H1 (cell line): ENCODE results near the gene TM7SF3. TPM values are rescaled to one million over a fixed set of nuclear protein-coding genes. Genes with fewer than 3 reads are reported as not detected.

ENCODE experiments used
- CTCF ChIA-PET: fragments of 300-600 bp; sonication (Branson Sonifier 250); formaldehyde crosslinking; loops from one replicate; lab custom pipeline; 2021; ENCODE audit not compliant: partially characterized antibody; lab: Charles Lee
- POLR2A ChIA-PET: fragments of 300-600 bp; sonication (Branson Sonifier 250); formaldehyde crosslinking; loops from one replicate; lab custom pipeline; 2021; ENCODE audit warnings: inconsistent platforms; ENCODE audit not compliant: partially characterized antibody; lab: Charles Lee
- DNase-seq, 2 experiments: peaks; one replicate each; pipeline versions ENCODE4 v3.0.0 to v3.0.0-alpha.2; 2010 to 2022; ENCODE audit warnings: low spot score in 2 of 2, low read depth in 1 of 2, mixed read lengths in 1 of 2
- FAIRE-seq: peaks from 2 replicates; lab custom pipeline; 2011; peaks lifted over from hg19 to GRCh38; lab: Jason Lieb, UNC
- H2AFZ ChIP-seq: 2 replicates; pipeline ENCODE4 v1.8.1; 2012; ENCODE audit warnings: low read length, inconsistent platforms
- H2AK5ac ChIP-seq: 2 replicates; pipeline ENCODE4 v1.6.1; 2013; ENCODE audit warnings: low read depth, low read length
- H2BK120ac ChIP-seq: replicated peaks from 2 replicates; pipeline ENCODE3; 2013; ENCODE audit warnings: low read depth, low read length, inconsistent platforms
- H2BK12ac ChIP-seq: 2 replicates; pipeline ENCODE4 v1.6.1; 2013; ENCODE audit warnings: low read depth, low read length
- H2BK15ac ChIP-seq: 2 replicates; pipeline ENCODE4 v1.6.1; 2013; ENCODE audit warnings: low read length
- H2BK20ac ChIP-seq: 2 replicates; pipeline ENCODE4 v1.6.1; 2013; ENCODE audit warnings: low read length
- H2BK5ac ChIP-seq: 2 replicates; pipeline ENCODE4 v1.6.1; 2013; ENCODE audit warnings: low read depth, low read length
- H3K14ac ChIP-seq: 2 replicates; pipeline ENCODE4 v1.6.1; 2013; ENCODE audit warnings: inconsistent platforms; ENCODE audit not compliant: insufficient read length
- H3K18ac ChIP-seq: 2 replicates; pipeline ENCODE4 v1.6.1; 2013; ENCODE audit warnings: low read length; ENCODE audit errors: extremely low read depth
- H3K23ac ChIP-seq: 2 replicates; pipeline ENCODE4 v1.6.1; 2013; ENCODE audit warnings: inconsistent platforms; ENCODE audit not compliant: insufficient read length
- H3K23me2 ChIP-seq: 2 replicates; pipeline ENCODE4 v1.6.1; 2013; ENCODE audit warnings: low read depth, low read length
- H3K27ac ChIP-seq: 2 replicates; pipeline ENCODE4 v1.6.1; 2011; ENCODE audit warnings: low read depth, low read length, inconsistent platforms
- H3K27me3 ChIP-seq, 4 experiments: replicated peaks in 1 of 4; 1 replicate in 1 of 4; 2 replicates in 3 of 4; pipeline versions ENCODE4 v1.6.1 to v1.8.1; 2011 to 2013; ENCODE audit warnings: low read length in 3 of 4, mild to moderate bottlenecking in 3 of 4, inconsistent platforms in 2 of 4, mixed read lengths in 2 of 4, moderate library complexity in 1 of 4; ENCODE audit not compliant: control insufficient read depth in 3 of 4, insufficient read depth in 3 of 4; ENCODE audit errors: extremely low read depth in 1 of 4
- H3K36me3 ChIP-seq, 4 experiments: 2 replicates each; pipeline versions ENCODE4 v1.6.1 to v1.8.1; 2011 to 2013; ENCODE audit warnings: mild to moderate bottlenecking in 4 of 4, low read length in 3 of 4, moderate library complexity in 2 of 4, control low read depth in 1 of 4, inconsistent platforms in 1 of 4; ENCODE audit not compliant: insufficient read depth in 4 of 4, control insufficient read depth in 2 of 4
- H3K4ac ChIP-seq: replicated peaks from 2 replicates; pipeline ENCODE3; 2013; ENCODE audit warnings: low read length, low read depth, mixed read lengths, inconsistent platforms; ENCODE audit not compliant: insufficient read length
- H3K4me1 ChIP-seq, 4 experiments: replicated peaks in 1 of 4; 1 replicate in 1 of 4; 2 replicates in 3 of 4; pipeline versions ENCODE4 v1.6.1 to v1.8.1; 2011 to 2013; ENCODE audit warnings: low read length in 3 of 4, inconsistent platforms in 2 of 4, mixed read lengths in 1 of 4; ENCODE audit not compliant: insufficient read depth in 4 of 4, control insufficient read depth in 3 of 4
- H3K4me2 ChIP-seq, 2 experiments: 2 replicates each; pipeline versions ENCODE4 v1.6.1 to v1.8.1; 2011 to 2013; ENCODE audit warnings: low read depth in 2 of 2, low read length in 2 of 2, control low read depth in 1 of 2, inconsistent platforms in 1 of 2, mild to moderate bottlenecking in 1 of 2; ENCODE audit not compliant: insufficient read depth in 1 of 2
- H3K4me3 ChIP-seq, 4 experiments: fragments of 200-600, 300-600 bp in 1 of 4; sonication (generic), shearing (Covaris generic), sonication (Bioruptor Twin) in 1 of 4; 2 replicates each; pipeline versions ENCODE4 v1.5.1 to v1.8.1; 2011 to 2016; ENCODE audit warnings: low read length in 4 of 4, low read depth in 3 of 4, control low read depth in 2 of 4, inconsistent platforms in 2 of 4, mild to moderate bottlenecking in 2 of 4, mixed read lengths in 1 of 4, moderate library complexity in 1 of 4; ENCODE audit not compliant: insufficient read depth in 2 of 4; ENCODE audit errors: extremely low read depth in 1 of 4
- H3K56ac ChIP-seq: replicated peaks from 2 replicates; pipeline ENCODE3; 2013; ENCODE audit warnings: low read depth, mild to moderate bottlenecking, mixed read lengths, low read length, inconsistent platforms; ENCODE audit not compliant: insufficient read length
- H3K79me1 ChIP-seq: 2 replicates; pipeline ENCODE4 v1.6.1; 2013; ENCODE audit warnings: low read depth, low read length, control low read depth
- H3K79me2 ChIP-seq, 2 experiments: 2 replicates each; pipeline versions ENCODE4 v1.6.1 to v1.8.1; 2012 to 2013; ENCODE audit warnings: low read length in 2 of 2, mild to moderate bottlenecking in 2 of 2, inconsistent platforms in 1 of 2; ENCODE audit not compliant: insufficient read depth in 2 of 2, control insufficient read depth in 1 of 2
- H3K9ac ChIP-seq, 4 experiments: replicated peaks in 1 of 4; 1 replicate in 1 of 4; 2 replicates in 3 of 4; pipeline versions ENCODE4 v1.6.1 to v1.8.1; 2011 to 2013; ENCODE audit warnings: low read depth in 3 of 4, low read length in 3 of 4, control low read depth in 2 of 4, mild to moderate bottlenecking in 2 of 4, moderate library complexity in 2 of 4, inconsistent platforms in 1 of 4; ENCODE audit errors: extremely low read depth in 1 of 4
- H3K9me3 ChIP-seq, 2 experiments: 2 replicates each; pipeline versions ENCODE4 v1.6.1 to v1.8.1; 2012 to 2013; ENCODE audit warnings: mild to moderate bottlenecking in 2 of 2, moderate library complexity in 2 of 2, control low read depth in 1 of 2, inconsistent platforms in 1 of 2, low read depth in 1 of 2, low read length in 1 of 2, mixed read lengths in 1 of 2; ENCODE audit not compliant: insufficient read depth in 2 of 2
- H4K20me1 ChIP-seq, 2 experiments: replicated peaks in 1 of 2; 2 replicates each; pipeline versions ENCODE3 to v1.8.1; 2011 to 2013; ENCODE audit warnings: inconsistent platforms in 2 of 2, low read length in 2 of 2, mild to moderate bottlenecking in 1 of 2; ENCODE audit not compliant: insufficient read depth in 2 of 2, control insufficient read depth in 1 of 2
- H4K5ac ChIP-seq: 2 replicates; pipeline ENCODE4 v1.6.1; 2013; ENCODE audit warnings: low read length, low read depth, mixed read lengths, inconsistent platforms; ENCODE audit not compliant: insufficient read length
- H4K8ac ChIP-seq: 2 replicates; pipeline ENCODE4 v1.8.0; 2013; ENCODE audit warnings: mild to moderate bottlenecking, moderate library complexity, low read length, inconsistent platforms; ENCODE audit not compliant: insufficient read depth; ENCODE audit errors: extremely low read depth
- H4K91ac ChIP-seq: replicated peaks from 2 replicates; pipeline ENCODE3; 2013; ENCODE audit warnings: low read length, mixed read lengths, inconsistent platforms; ENCODE audit not compliant: insufficient read length
- BRCA1 ChIP-seq: IDR thresholded peaks from 2 replicates; pipeline ENCODE4 v1.6.1; 2012; ENCODE audit warnings: low read depth, low read length, improper control_type of control experiment
- CHD1 ChIP-seq: IDR thresholded peaks from 2 replicates; pipeline ENCODE4 v1.6.1; 2012; ENCODE audit warnings: low read depth, low read length, improper control_type of control experiment
- KDM4A ChIP-seq: IDR thresholded peaks from one replicate; pipeline ENCODE4 v1.7.1; 2012; ENCODE audit warnings: low read depth, mild to moderate bottlenecking, moderate library complexity, low read length, inconsistent platforms; ENCODE audit not compliant: severe bottlenecking
- KDM5A ChIP-seq: fragments of 200-600 bp; IDR thresholded peaks from 2 replicates; pipeline ENCODE4 v1.7.1; 2012; ENCODE audit warnings: mild to moderate bottlenecking, low read length, inconsistent platforms, mixed read lengths
- MAFK ChIP-seq: IDR thresholded peaks from 2 replicates; pipeline ENCODE4 v1.6.1; 2012; ENCODE audit warnings: low read depth, mild to moderate bottlenecking, improper control_type of control experiment, low read length
- POU5F1 ChIP-seq: IDR thresholded peaks from 2 replicates; pipeline ENCODE4 v1.6.1; 2011; ENCODE audit warnings: low read depth, mild to moderate bottlenecking, low read length, moderate library complexity
- RBBP5 ChIP-seq: IDR thresholded peaks from 2 replicates; pipeline ENCODE4 v1.7.1; 2012; ENCODE audit warnings: low read depth, mild to moderate bottlenecking, inconsistent platforms, low read length, moderate library complexity, borderline replicate concordance
- RNF2 ChIP-seq: fragments of 200-900, 300-1000 bp; sonication (generic); IDR thresholded peaks from 2 replicates; pipeline ENCODE4 v1.7.1; 2016; ENCODE audit warnings: borderline replicate concordance, low read depth, mild to moderate bottlenecking, antibody characterized with exemption, low read length; ENCODE audit not compliant: poor library complexity, severe bottlenecking; ENCODE audit errors: missing control alignments
- SAP30 ChIP-seq: fragments of 300-600 bp; sonication (generic); IDR thresholded peaks from 2 replicates; pipeline ENCODE4 v1.7.1; 2012; ENCODE audit warnings: low read length, moderate library complexity, mild to moderate bottlenecking, inconsistent platforms; ENCODE audit not compliant: insufficient read depth, insufficient replicate concordance
- SP4 ChIP-seq: IDR thresholded peaks from 2 replicates; pipeline ENCODE4 v1.6.1; 2012; ENCODE audit warnings: low read length, inconsistent platforms
- YY1 ChIP-seq: IDR thresholded peaks from 2 replicates; pipeline ENCODE4 v1.6.1; 2011; ENCODE audit warnings: low read depth, mild to moderate bottlenecking, low read length
- WGBS, 2 experiments: shearing (Covaris generic) in 1 of 2; methylation state at CpG; one replicate each; pipeline versions ENCODE4 v1.1.6 to v1.1.7; 2013 to 2015; ENCODE audit warnings: low lambda C conversion rate in 2 of 2, mixed read lengths in 2 of 2, inconsistent platforms in 1 of 2, low coverage in 1 of 2, missing lambda C conversion rate in 1 of 2; ENCODE audit not compliant: insufficient replicate concordance in 2 of 2, insufficient coverage in 1 of 2, insufficient read length in 1 of 2; ENCODE audit errors: extremely low coverage in 1 of 2, missing lambda C conversion rate in 1 of 2; 5-methylcytosine and 5-hydroxymethylcytosine counted together
- polyA plus RNA-seq, 7 experiments: library from polyadenylated mRNA; depleted of rRNA in 3 of 7; stranded (reverse) in 5 of 7; unstranded in 2 of 7; fragments of >200 nt in 5 of 7; fragments of 200-250 nt in 2 of 7; gene quantifications; 1 replicate in 5 of 7; 2 replicates in 1 of 7; 4 replicates in 1 of 7; pipeline versions ENCODE4 v1.2.1 to v1.2.3, GENCODE V29; 2011 to 2013; ENCODE audit warnings: missing spikeins in 2 of 7, mixed read lengths in 2 of 7
- total RNA-seq: library from RNA; stranded (reverse); fragmentation: NEBNext Ultra II Directional; extraction: Animal tissue kit (Norgen Biotek cat#: 25700); gene quantifications from 2 replicates; pipeline ENCODE4 v1.2.1, GENCODE V29; 2021
- TF ChIP-seq, protein P1 (sequence below): IDR thresholded peaks from 2 replicates; pipeline ENCODE4 v1.6.1; 2011; ENCODE audit warnings: low read depth, mild to moderate bottlenecking, low read length; ENCODE audit not compliant: insufficient read depth

TM7SF3 gene
- total and polyA plus RNA-seq, 2 of the 8 experiments (the other 6 are each of a cell fraction or from before 2014, with no cell fraction given), result 57.9 to 77.2 TPM

DNA sequence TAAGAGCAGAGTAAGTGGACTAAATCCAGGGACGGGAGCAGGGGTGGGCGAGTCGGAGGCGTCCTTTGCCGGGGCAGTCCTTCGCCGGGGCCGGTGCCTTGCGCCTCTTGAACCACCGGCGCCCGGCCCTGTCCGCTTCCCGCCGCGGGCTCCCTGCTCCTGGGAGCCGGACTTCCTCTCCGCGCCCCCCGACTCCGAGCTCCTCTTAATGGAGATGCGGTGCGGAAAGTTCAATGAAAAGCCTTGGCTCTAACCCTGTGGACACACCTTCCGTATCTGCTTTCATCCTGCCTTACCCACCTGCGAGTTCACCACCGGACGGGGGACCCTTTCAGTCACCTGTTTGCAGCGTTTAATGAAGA, 75.5 kb downstream of the TM7SF3 start:
- Histone ChIP-seq H3K56ac (peak overlapping the region; percentile 91), H3K79me2 (peaks cover 5 to 81% of the 10 kb centered on the region in 2 experiments; a peak in 3 of 4 replicates), H3K27me3 (no peaks in the 10 kb centered on the region), H3K23me2 (peaks cover 5% of the 10 kb centered on the region), H3K9ac (peak overlapping the region; percentile 92 to 97 (median 95)), H3K4ac (no peak overlapping the region), H2BK12ac (no peak overlapping the region), H3K27ac (peak overlapping the region; percentile 85), H2AK5ac (no peak overlapping the region), H3K36me3 (peaks cover 0 to 1% (median 0%) of the 10 kb centered on the region in 4 experiments; a peak in 1 of 8 replicates), H2AFZ (peak overlapping the region; percentile 87), H2BK20ac (no peak overlapping the region), H3K9me3 (no peaks in the 10 kb centered on the region), H3K4me2 (peak overlapping the region; percentile 63 to 90), H3K23ac (no peak overlapping the region), H2BK15ac (no peak overlapping the region), H2BK5ac (peak overlapping the region; percentile 53; the same call in 1 of the 2 replicates), H3K18ac (no peak overlapping the region; the same call in 1 of the 2 replicates), H3K79me1 (peaks cover 2% of the 10 kb centered on the region; the same call in 1 of the 2 replicates), H4K8ac (peak overlapping the region; percentile 98), H4K5ac (peak overlapping the region; percentile 94), H4K91ac (no peak overlapping the region), H4K20me1 (peaks cover 4% of the 10 kb centered on the region in 2 experiments), H2BK120ac (no peak overlapping the region), H3K14ac (no peak overlapping the region), H3K4me3 (peak overlapping the region; percentile 93 to 97 (median 96)), H3K4me1 (peaks cover 0 to 5% (median 3%) of the 10 kb centered on the region in 4 experiments; a peak in 6 of 7 replicates)
- FAIRE-seq (no peak), DNase-seq (no peak)
- ChIA-PET CTCF (interaction anchor here (0.6 kb wide), 1 partner anchor 25 kb away, joined by 4 read pairs; no protein-coding TSS in a partner anchor), POLR2A (interaction anchor here (0.7 to 1.2 kb wide), 8 partner anchors 15 to 394 kb away, joined by 3 to 4 read pairs (median 4); partner anchors contain the start of genes BMAL2, ITPR2, MED21 and TM7SF3)
- 1% methylated on average over 28 of the region's 28 CpGs; no CpG with 5 or more reads in 1 of the 2 experiments for WGBS, 2 experiments
- TF ChIP-seq YY1 (no peak), SP4 (no peak), BRCA1 (no peak), SAP30 (no peak), RNF2 (no peak), POU5F1 (no peak), CHD1 (0 out of 2 replicates have a peak, but pooled peaks have one; percentile 27), MAFK (no peak), KDM4A (peak; percentile 40), KDM5A (0 out of 2 replicates have a peak, but pooled peaks have one; percentile 1), RBBP5 (no peak)
- TF ChIP-seq, protein P1, sequence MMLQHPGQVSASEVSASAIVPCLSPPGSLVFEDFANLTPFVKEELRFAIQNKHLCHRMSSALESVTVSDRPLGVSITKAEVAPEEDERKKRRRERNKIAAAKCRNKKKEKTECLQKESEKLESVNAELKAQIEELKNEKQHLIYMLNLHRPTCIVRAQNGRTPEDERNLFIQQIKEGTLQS, result no peak
